Measurements from ENCODE around the gene CCNT2. TPM values are rescaled to one million over a fixed set of nuclear protein-coding genes. Genes with fewer than 3 reads are reported as not detected.
"Not testable (repeated sequence)": the region's sequence is repeated elsewhere in the genome, so short reads cannot be mapped to it uniquely, and the experiment has no call there.

CCNT2 gene
- total and polyA plus RNA-seq, 4 donors, result 3.0 to 49.9 (median 24.7) TPM

GRCh38 chr2:134892282-134893035 is 26.2 kb upstream of the CCNT2 start:
- Histone ChIP-seq H3K4me1 (ENCODE audit: control insufficient read depth in 1 of 2, insufficient read depth in 2 of 2, low read length in 2 of 2) (no peaks in the 10 kb centered on the region), H3K9me3 (ENCODE audit: control insufficient read depth, low read length) (no peaks in the 10 kb centered on the region), H3K4me3 (ENCODE audit: low read length in 2 of 2) (no peak overlapping the region), H3K36me3 (ENCODE audit: control insufficient read depth in 1 of 2, insufficient read depth in 2 of 2, low read length in 1 of 2) (no peaks in the 10 kb centered on the region), H3K27ac (ENCODE audit: low read depth in 1 of 2, low read length in 2 of 2) (no peak overlapping the region), H3K27me3 (ENCODE audit: control insufficient read depth in 1 of 2, insufficient read depth in 2 of 2, low read length in 1 of 2) (no peaks in the 10 kb centered on the region)
- 97 to 99% methylated on average over 1 of the region's 1 CpG for WGBS, 2 donors
- no peak for ATAC-seq (ENCODE audit: low FRiP score)
- DNase-seq, result no peak
- intact Hi-C loops (cut with DNase I), result loop anchor here in 1 of 2 donors (10.0 kb wide), 1 partner anchor 1008 kb away; no protein-coding TSS in a partner anchor

- Histone ChIP-seq H3K27me3 (ENCODE audit: control insufficient read depth in 1 of 2, insufficient read depth in 2 of 2, low read length in 1 of 2) (no peaks in the 10 kb centered on the region), H3K27ac (ENCODE audit: low read depth in 1 of 2, low read length in 2 of 2) (no peak overlapping the region), H3K36me3 (ENCODE audit: control insufficient read depth in 1 of 2, insufficient read depth in 2 of 2, low read length in 1 of 2) (no peaks in the 10 kb centered on the region), H3K4me1 (ENCODE audit: control insufficient read depth in 1 of 2, insufficient read depth in 2 of 2, low read length in 2 of 2) (no peaks in the 10 kb centered on the region), H3K4me3 (ENCODE audit: low read length in 2 of 2) (no peak overlapping the region), H3K9me3 (ENCODE audit: control insufficient read depth, low read length) (no peaks in the 10 kb centered on the region)
- ATAC-seq (ENCODE audit: low FRiP score), result no peak
- intact Hi-C loops (cut with DNase I), result loop anchor here in 1 of 2 donors (10.0 kb wide), 1 partner anchor 1013 kb away; no protein-coding TSS in a partner anchor
- no peak for DNase-seq
Measured at GRCh38 chr2:134897932-134898331, 20.7 kb upstream of the CCNT2 start.

GRCh38 chr2:134899204-134899603 is 19.4 kb upstream of the CCNT2 start:
- Histone ChIP-seq H3K9me3 (ENCODE audit: control insufficient read depth, low read length) (no peaks in the 10 kb centered on the region), H3K4me1 (ENCODE audit: control insufficient read depth in 1 of 2, insufficient read depth in 2 of 2, low read length in 2 of 2) (no peaks in the 10 kb centered on the region), H3K27me3 (ENCODE audit: control insufficient read depth in 1 of 2, insufficient read depth in 2 of 2, low read length in 1 of 2) (no peaks in the 10 kb centered on the region), H3K27ac (ENCODE audit: low read depth in 1 of 2, low read length in 2 of 2) (no peak overlapping the region), H3K36me3 (ENCODE audit: control insufficient read depth in 1 of 2, insufficient read depth in 2 of 2, low read length in 1 of 2) (no peaks in the 10 kb centered on the region), H3K4me3 (ENCODE audit: low read length in 2 of 2) (no peak overlapping the region)
- intact Hi-C loops (cut with DNase I), result loop anchor here in 1 of 2 donors (10.0 kb wide), 1 partner anchor 1014 kb away; no protein-coding TSS in a partner anchor
- no peak for ATAC-seq (ENCODE audit: low FRiP score)
- DNase-seq, result no peak

GRCh38 chr2:134900151-134900550 is 18.5 kb upstream of the CCNT2 start:
- no peak overlapping the region for H3K27ac ChIP-seq (ENCODE audit: low read depth in 1 of 2, low read length in 2 of 2)
- WGBS, 2 donors, result 89 to 95% methylated on average over 1 of the region's 1 CpG
- H3K4me3 ChIP-seq (ENCODE audit: low read length in 2 of 2), result no peak overlapping the region
- no peaks in the 10 kb centered on the region for H3K9me3 ChIP-seq (ENCODE audit: control insufficient read depth, low read length)
- no peak for DNase-seq
- H3K36me3 ChIP-seq (ENCODE audit: control insufficient read depth in 1 of 2, insufficient read depth in 2 of 2, low read length in 1 of 2), result no peaks in the 10 kb centered on the region
- H3K27me3 ChIP-seq (ENCODE audit: control insufficient read depth in 1 of 2, insufficient read depth in 2 of 2, low read length in 1 of 2), result no peaks in the 10 kb centered on the region
- intact Hi-C loops (cut with DNase I), result loop anchor here in 1 of 2 donors (10.0 kb wide), 1 partner anchor 445 kb away; no protein-coding TSS in a partner anchor
- ATAC-seq (ENCODE audit: low FRiP score), result no peak
- no peaks in the 10 kb centered on the region for H3K4me1 ChIP-seq (ENCODE audit: control insufficient read depth in 1 of 2, insufficient read depth in 2 of 2, low read length in 2 of 2)

- H3K4me1 ChIP-seq (ENCODE audit: control insufficient read depth in 1 of 2, insufficient read depth in 2 of 2, low read length in 2 of 2); H3K27me3 ChIP-seq (ENCODE audit: control insufficient read depth in 1 of 2, insufficient read depth in 2 of 2, low read length in 1 of 2); H3K9me3 ChIP-seq (ENCODE audit: control insufficient read depth, low read length); H3K36me3 ChIP-seq (ENCODE audit: control insufficient read depth in 1 of 2, insufficient read depth in 2 of 2, low read length in 1 of 2); H3K4me3 ChIP-seq (ENCODE audit: low read length in 2 of 2); H3K27ac ChIP-seq (ENCODE audit: low read depth in 1 of 2, low read length in 2 of 2); ATAC-seq (ENCODE audit: low FRiP score); DNase-seq: not testable (repeated sequence)
- 91 to 92% methylated on average over 13 of the region's 13 CpGs for WGBS, 2 donors
- intact Hi-C loops (cut with DNase I), result loop anchor here in 1 of 2 donors (10.0 kb wide), 1 partner anchor 449 kb away; no protein-coding TSS in a partner anchor
Measured at GRCh38 chr2:134903701-134904100, 14.9 kb upstream of the CCNT2 start.

- DNase-seq (no peak), ATAC-seq (ENCODE audit: low FRiP score) (no peak)
- H3K4me3 ChIP-seq (ENCODE audit: low read length in 2 of 2), result no peak overlapping the region
- no peaks in the 10 kb centered on the region for H3K4me1 ChIP-seq (ENCODE audit: control insufficient read depth in 1 of 2, insufficient read depth in 2 of 2, low read length in 2 of 2)
- no peaks in the 10 kb centered on the region for H3K27me3 ChIP-seq (ENCODE audit: control insufficient read depth in 1 of 2, insufficient read depth in 2 of 2, low read length in 1 of 2)
- 93 to 98% methylated on average over 2 of the region's 2 CpGs for WGBS, 2 donors
- no peaks in the 10 kb centered on the region for H3K36me3 ChIP-seq (ENCODE audit: control insufficient read depth in 1 of 2, insufficient read depth in 2 of 2, low read length in 1 of 2)
- H3K27ac ChIP-seq (ENCODE audit: low read depth in 1 of 2, low read length in 2 of 2), result no peak overlapping the region
- intact Hi-C loops (cut with DNase I), result loop anchor here in 1 of 2 donors (10.0 kb wide), 1 partner anchor 450 kb away; no protein-coding TSS in a partner anchor
- no peaks in the 10 kb centered on the region for H3K9me3 ChIP-seq (ENCODE audit: control insufficient read depth, low read length)
Measured at GRCh38 chr2:134905168-134905567, 13.5 kb upstream of the CCNT2 start.

- 69 to 75% methylated on average over 2 of the region's 2 CpGs for WGBS, 2 donors
- Histone ChIP-seq H3K4me3 (ENCODE audit: low read length in 2 of 2) (no peak overlapping the region), H3K27ac (ENCODE audit: low read depth in 1 of 2, low read length in 2 of 2) (no peak overlapping the region), H3K36me3 (ENCODE audit: control insufficient read depth in 1 of 2, insufficient read depth in 2 of 2, low read length in 1 of 2) (no peaks in the 10 kb centered on the region), H3K4me1 (ENCODE audit: control insufficient read depth in 1 of 2, insufficient read depth in 2 of 2, low read length in 2 of 2) (no peaks in the 10 kb centered on the region), H3K9me3 (ENCODE audit: control insufficient read depth, low read length) (no peaks in the 10 kb centered on the region), H3K27me3 (ENCODE audit: control insufficient read depth in 1 of 2, insufficient read depth in 2 of 2, low read length in 1 of 2) (no peaks in the 10 kb centered on the region)
- no peak for ATAC-seq (ENCODE audit: low FRiP score)
- intact Hi-C loops (cut with DNase I), result loop anchor here in 1 of 2 donors (10.0 kb wide), 1 partner anchor 452 kb away; no protein-coding TSS in a partner anchor
- DNase-seq, result no peak
Measured at GRCh38 chr2:134906726-134907125, 11.9 kb upstream of the CCNT2 start.

- not testable (repeated sequence) for H3K4me3 ChIP-seq (ENCODE audit: low read length in 2 of 2); DNase-seq; H3K4me1 ChIP-seq (ENCODE audit: control insufficient read depth in 1 of 2, insufficient read depth in 2 of 2, low read length in 2 of 2); H3K9me3 ChIP-seq (ENCODE audit: control insufficient read depth, low read length); ATAC-seq (ENCODE audit: low FRiP score); H3K36me3 ChIP-seq (ENCODE audit: control insufficient read depth in 1 of 2, insufficient read depth in 2 of 2, low read length in 1 of 2); H3K27ac ChIP-seq (ENCODE audit: low read depth in 1 of 2, low read length in 2 of 2); H3K27me3 ChIP-seq (ENCODE audit: control insufficient read depth in 1 of 2, insufficient read depth in 2 of 2, low read length in 1 of 2)
- intact Hi-C loops (cut with DNase I), result loop anchor here in 1 of 2 donors (10.0 kb wide), 1 partner anchor 453 kb away; no protein-coding TSS in a partner anchor
- 80 to 87% methylated on average over 1 of the region's 1 CpG for WGBS, 2 donors
Measured at GRCh38 chr2:134907441-134908116, 11.0 kb upstream of the CCNT2 start.
